ENCODE data around the gene MYPOP. TPM values are rescaled to one million over a fixed set of nuclear protein-coding genes. Genes with fewer than 3 reads are reported as not detected.

The MYPOP gene
- total and polyA plus RNA-seq, 9 of the 15 experiments (the other 6 are each of a cell fraction or from before 2014, with no cell fraction given), result 0.32 to 7.6 (median 1.6) TPM

- TF ChIP-seq FOS (IDR thresholded peaks at IDR 0.05; ENCODE audit: extremely low read depth, insufficient read length), result no peak
- no peak for TF ChIP-seq MAFF (IDR thresholded peaks at IDR 0.05; ENCODE audit: low read length)
- TF ChIP-seq CTCF (IDR thresholded peaks at IDR 0.05 in 2 of 3, conservative IDR thresholded peaks at IDR 0.05 in 1 of 3; ENCODE audit: insufficient read depth in 2 of 3, low read depth in 1 of 3, low read length in 3 of 3), result no peak
- TF ChIP-seq MCM5 (IDR thresholded peaks at IDR 0.05; ENCODE audit: low read depth), result no peak
- TF ChIP-seq C11orf30 (IDR thresholded peaks at IDR 0.05; ENCODE audit: low read depth), result no peak
- no peak for TF ChIP-seq KDM2B (CRISPR knock-in tag; IDR thresholded peaks at IDR 0.05)
- no peak for TF ChIP-seq ZNF785 (CRISPR knock-in tag; IDR thresholded peaks at IDR 0.05)
- TF ChIP-seq PPARD (CRISPR knock-in tag; IDR thresholded peaks at IDR 0.05), result no peak
- no peak for TF ChIP-seq FOXK1 (CRISPR knock-in tag; IDR thresholded peaks at IDR 0.05; ENCODE audit: borderline replicate concordance)
- no peak for TF ChIP-seq PRMT5 (CRISPR knock-in tag; IDR thresholded peaks at IDR 0.05)
- no peak for TF ChIP-seq GTF2E2 (tag; IDR thresholded peaks at IDR 0.05)
- TF ChIP-seq RBBP5 (IDR thresholded peaks at IDR 0.05; ENCODE audit: borderline replicate concordance, insufficient read depth, low read length, poor library complexity, severe bottlenecking), result peak; percentile 33
- peak; percentile 61; the same call in 1 of the 2 replicates for TF ChIP-seq SMARCC2 (IDR thresholded peaks at IDR 0.05; ENCODE audit: low read depth)
- TF ChIP-seq HMG20B (CRISPR knock-in tag; IDR thresholded peaks at IDR 0.05), result no peak
- TF ChIP-seq STAT5A (IDR thresholded peaks at IDR 0.05; ENCODE audit: borderline replicate concordance, low read length), result no peak
- no peak for TF ChIP-seq SP2 (IDR thresholded peaks at IDR 0.05; ENCODE audit: extremely low read depth, low read depth, low read length, poor library complexity, severe bottlenecking)
- no peak for TF ChIP-seq NR4A1 (CRISPR knock-in tag; IDR thresholded peaks at IDR 0.05)
- no peak for TF ChIP-seq NR4A1 (tag; IDR thresholded peaks at IDR 0.05)
- TF ChIP-seq RHOXF2B (CRISPR knock-in tag; conservative IDR thresholded peaks at IDR 0.05), result no peak
- TF ChIP-seq CHAMP1 (IDR thresholded peaks at IDR 0.05), result no peak
- no peak for TF ChIP-seq HNRNPLL (IDR thresholded peaks at IDR 0.05; ENCODE audit: low read depth, low read length, poor library complexity, severe bottlenecking)
- TF ChIP-seq NCOA2 (IDR thresholded peaks at IDR 0.05; ENCODE audit: partially characterized antibody in 2 of 2), result no peak
Measured at GRCh38 chr19:45887200-45887710, 15.2 kb downstream of the MYPOP start (continued).
